Neural progenitor cell (in vitro differentiated cells): Measurements from ENCODE around the gene SERF1A. TPM values are rescaled to one million over a fixed set of nuclear protein-coding genes. Genes with fewer than 3 reads are reported as not detected.
"Not testable (repeated sequence)": the region's sequence is repeated elsewhere in the genome, so short reads cannot be mapped to it uniquely, and the experiment has no call there.

Source experiments
- DNase-seq: peaks from one replicate; pipeline ENCODE4 v3.0.0-alpha.2; 2016; ENCODE audit warnings: low spot score
- H2AFZ ChIP-seq: fragments of 200-600 bp; sonication (generic); replicated peaks from 2 replicates; pipeline ENCODE4 v1.6.1; 2016; ENCODE audit warnings: antibody characterized with exemption
- H3F3A ChIP-seq: fragments of 200-600 bp; sonication (generic); 2 replicates; pipeline ENCODE4 v1.6.1; 2016; ENCODE audit warnings: antibody characterized with exemption, low read depth
- H3K27ac ChIP-seq: fragments of 200-600 bp; sonication (generic); 2 replicates; pipeline ENCODE4 v1.5.1; 2016; ENCODE audit warnings: mild to moderate bottlenecking
- H3K27me3 ChIP-seq: fragments of 200-600 bp; sonication (generic); 2 replicates; pipeline ENCODE4 v1.6.1; 2016; ENCODE audit warnings: mild to moderate bottlenecking, moderate library complexity
- H3K36me3 ChIP-seq: fragments of 200-600 bp; sonication (generic); 2 replicates; pipeline ENCODE4 v1.5.1; 2016
- H3K4me1 ChIP-seq: fragments of 200-600 bp; sonication (generic); 2 replicates; pipeline ENCODE4 v1.6.1; 2016; ENCODE audit warnings: mixed run types
- H3K4me2 ChIP-seq: fragments of 200-600 bp; sonication (generic); 2 replicates; pipeline ENCODE4 v1.6.1; 2016
- H3K4me3 ChIP-seq: fragments of 200-600 bp; sonication (generic); 2 replicates; pipeline ENCODE4 v1.5.1; 2016
- H3K79me2 ChIP-seq: fragments of 200-600 bp; sonication (generic); 2 replicates; pipeline ENCODE4 v1.6.1; 2016; ENCODE audit warnings: low read depth
- H3K9ac ChIP-seq: fragments of 200-600 bp; sonication (generic); 2 replicates; pipeline ENCODE4 v1.6.1; 2016
- H3K9me3 ChIP-seq: fragments of 200-600 bp; sonication (generic); 2 replicates; pipeline ENCODE4 v1.5.1; 2016; ENCODE audit warnings: low read depth
- H4K20me1 ChIP-seq: fragments of 200-600 bp; sonication (generic); 2 replicates; pipeline ENCODE4 v1.6.1; 2016; ENCODE audit warnings: low read depth
- H3K27ac Mint-ChIP-seq: 3 replicates; pipeline ENCODE4 v1.8.0; 2021; ENCODE audit warnings: mixed read lengths
- H3K27me3 Mint-ChIP-seq: 2 replicates; pipeline ENCODE4 v1.8.0; 2022; ENCODE audit warnings: low read depth, mild to moderate bottlenecking, inconsistent platforms, moderate library complexity, mixed read lengths; ENCODE audit not compliant: insufficient read depth
- H3K36me3 Mint-ChIP-seq: 3 replicates; pipeline ENCODE4 v1.8.0; 2021; ENCODE audit warnings: mixed read lengths
- H3K4me1 Mint-ChIP-seq: 3 replicates; pipeline ENCODE4 v1.8.0; 2021; ENCODE audit warnings: mixed read lengths
- H3K4me3 Mint-ChIP-seq: 3 replicates; pipeline ENCODE4 v1.8.0; 2021; ENCODE audit warnings: mild to moderate bottlenecking, moderate library complexity, mixed read lengths
- H3K9me3 Mint-ChIP-seq: 3 replicates; pipeline ENCODE4 v1.8.0; 2020; ENCODE audit warnings: mixed read lengths
- small RNA-seq: library from RNA; depleted of rRNA; stranded (forward); fragments of <200 nt; gene quantifications from one replicate; pipeline ENCODE3, GENCODE V24; 2015
- total RNA-seq: library from RNA; depleted of rRNA; stranded (reverse); fragments of >200 nt; gene quantifications from 2 replicates; pipeline ENCODE4 v1.2.3, GENCODE V29; 2015; ENCODE audit warnings: low replicate concordance

The SERF1A gene
- total RNA-seq, 1 donor from 2014 or later = 62.8 TPM

DNA sequence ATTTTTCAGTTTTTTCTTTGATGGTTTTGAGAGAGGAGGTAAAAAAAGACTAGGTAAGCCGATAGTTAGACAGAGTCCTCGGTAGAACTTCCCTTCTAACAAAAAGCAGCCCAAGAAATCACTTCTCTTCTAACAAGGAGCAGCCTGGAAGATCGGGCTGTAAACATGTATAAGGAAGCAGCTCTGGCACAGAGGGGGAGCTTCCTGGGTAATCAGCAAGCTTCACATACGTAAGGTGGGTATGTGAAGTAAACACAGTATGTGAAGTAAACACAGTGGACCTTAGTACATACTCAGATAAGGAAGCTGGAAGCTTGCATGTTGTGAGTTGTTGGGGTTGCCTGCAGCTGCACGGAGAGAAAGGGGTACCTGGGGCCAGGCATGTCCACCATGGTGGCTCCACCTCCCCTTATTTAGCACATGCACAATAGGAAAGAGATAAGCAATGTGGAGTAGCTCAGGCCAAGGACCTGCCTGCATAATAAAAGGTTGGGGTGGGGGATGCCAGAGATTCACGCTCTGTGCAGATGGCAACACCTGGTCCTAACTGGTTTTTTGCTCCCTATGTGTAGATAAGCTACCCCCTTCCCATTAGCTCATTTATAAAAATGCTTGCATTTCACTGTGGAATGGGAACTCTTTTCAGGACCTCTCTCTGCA is 31.4 kb downstream of the SERF1A start:
- H3K4me2 ChIP-seq, H3K4me1 ChIP-seq, H3K9ac ChIP-seq, H3F3A ChIP-seq, H3K4me3 Mint-ChIP-seq, H3K9me3 ChIP-seq, H3K9me3 Mint-ChIP-seq, H3K79me2 ChIP-seq, H3K36me3 Mint-ChIP-seq, H3K4me1 Mint-ChIP-seq, H3K27me3 ChIP-seq, H3K27me3 Mint-ChIP-seq, H3K27ac ChIP-seq, H3K27ac Mint-ChIP-seq, H3K36me3 ChIP-seq, H4K20me1 ChIP-seq, H2AFZ ChIP-seq, DNase-seq, H3K4me3 ChIP-seq: not testable (repeated sequence)

DNA sequence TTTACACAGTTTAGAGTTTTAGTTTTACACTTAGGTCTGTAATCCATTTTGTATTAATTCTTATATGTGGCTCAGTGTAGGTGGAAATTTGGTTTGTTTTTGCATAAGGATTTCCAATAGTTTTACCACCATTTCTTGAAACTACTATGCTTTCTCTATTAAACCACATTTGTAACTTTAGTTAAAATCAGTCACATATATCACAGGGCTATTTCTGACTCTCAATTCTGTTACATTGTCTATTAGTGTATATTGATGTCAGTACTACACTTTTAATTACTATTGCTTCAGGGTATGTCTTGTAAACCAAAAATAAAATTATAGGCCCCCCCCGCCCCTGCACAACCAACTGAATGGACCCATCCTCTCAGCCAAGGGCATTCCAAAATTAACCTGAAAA is 32.1 kb downstream of the SERF1A start:
- H3K9me3 ChIP-seq, H3K36me3 Mint-ChIP-seq, H3K9ac ChIP-seq, H3K4me3 ChIP-seq, H3K4me3 Mint-ChIP-seq, H2AFZ ChIP-seq, DNase-seq, H3K27ac ChIP-seq, H3F3A ChIP-seq, H3K79me2 ChIP-seq, H3K4me1 Mint-ChIP-seq, H3K4me2 ChIP-seq, H3K9me3 Mint-ChIP-seq, H3K27me3 ChIP-seq, H3K27me3 Mint-ChIP-seq, H3K36me3 ChIP-seq, H3K27ac Mint-ChIP-seq, H4K20me1 ChIP-seq, H3K4me1 ChIP-seq: not testable (repeated sequence)

DNA sequence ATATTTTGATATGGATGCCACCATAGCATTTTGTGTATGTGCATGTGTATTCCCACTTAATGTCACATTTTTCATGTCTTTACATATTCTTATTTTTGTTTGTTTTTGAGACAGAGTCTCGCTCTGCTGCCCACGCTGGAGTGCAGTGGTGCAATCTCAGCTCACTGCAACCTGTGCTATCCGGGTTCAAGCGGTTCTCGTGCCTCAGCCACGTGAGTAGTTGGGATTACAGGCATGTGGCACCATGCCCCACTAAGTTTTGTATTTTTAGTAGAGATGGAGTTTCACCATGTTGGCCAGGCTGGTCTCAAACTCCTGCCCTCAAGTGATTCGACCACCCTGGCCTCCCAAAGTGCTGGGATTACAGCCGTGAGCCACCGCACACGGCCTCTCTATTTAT is 52.6 kb downstream of the SERF1A start:
- H3K27ac Mint-ChIP-seq, H3K4me3 Mint-ChIP-seq: not testable (repeated sequence)

More for the DNA sequence above, 52.6 kb downstream of the SERF1A start:
- not testable (repeated sequence) for H3K4me1 Mint-ChIP-seq, H3K36me3 ChIP-seq, H3K9me3 ChIP-seq, H3K79me2 ChIP-seq, H3K9me3 Mint-ChIP-seq, H3K27me3 ChIP-seq, H3K27ac ChIP-seq, H2AFZ ChIP-seq, H3K4me2 ChIP-seq, H3K4me1 ChIP-seq, H3K9ac ChIP-seq, H3K36me3 Mint-ChIP-seq, DNase-seq, H3K27me3 Mint-ChIP-seq, H4K20me1 ChIP-seq, H3K4me3 ChIP-seq, H3F3A ChIP-seq

Small RNA genes lying within 50 kb of the gene (small RNA-seq; reads per million reads assigned to genes)
- not detected for gene CDH12P1

Other genes starting within 250 kb of the SERF1A start
- 51.9 and 110 TPM in 2 replicates for gene SMN1, start 24.4 kb downstream of the SERF1A start, total RNA-seq
- 7.7 and 8.8 TPM in 2 replicates for gene NAIP, start 124.7 kb downstream of the SERF1A start, total RNA-seq
- gene GTF2H2, start 167.0 kb downstream of the SERF1A start, total RNA-seq = 69.7 and 114 TPM in 2 replicates